ENCODE results near the gene CA11. TPM values are rescaled to one million over a fixed set of nuclear protein-coding genes. Genes with fewer than 3 reads are reported as not detected.
A peak's percentile ranks its signal among the peaks of the same experiment; 100 is the strongest.

CA11 gene
- total and polyA plus RNA-seq, 2 donors from 2014 or later, result 11.6 to 42.3 TPM

DNA sequence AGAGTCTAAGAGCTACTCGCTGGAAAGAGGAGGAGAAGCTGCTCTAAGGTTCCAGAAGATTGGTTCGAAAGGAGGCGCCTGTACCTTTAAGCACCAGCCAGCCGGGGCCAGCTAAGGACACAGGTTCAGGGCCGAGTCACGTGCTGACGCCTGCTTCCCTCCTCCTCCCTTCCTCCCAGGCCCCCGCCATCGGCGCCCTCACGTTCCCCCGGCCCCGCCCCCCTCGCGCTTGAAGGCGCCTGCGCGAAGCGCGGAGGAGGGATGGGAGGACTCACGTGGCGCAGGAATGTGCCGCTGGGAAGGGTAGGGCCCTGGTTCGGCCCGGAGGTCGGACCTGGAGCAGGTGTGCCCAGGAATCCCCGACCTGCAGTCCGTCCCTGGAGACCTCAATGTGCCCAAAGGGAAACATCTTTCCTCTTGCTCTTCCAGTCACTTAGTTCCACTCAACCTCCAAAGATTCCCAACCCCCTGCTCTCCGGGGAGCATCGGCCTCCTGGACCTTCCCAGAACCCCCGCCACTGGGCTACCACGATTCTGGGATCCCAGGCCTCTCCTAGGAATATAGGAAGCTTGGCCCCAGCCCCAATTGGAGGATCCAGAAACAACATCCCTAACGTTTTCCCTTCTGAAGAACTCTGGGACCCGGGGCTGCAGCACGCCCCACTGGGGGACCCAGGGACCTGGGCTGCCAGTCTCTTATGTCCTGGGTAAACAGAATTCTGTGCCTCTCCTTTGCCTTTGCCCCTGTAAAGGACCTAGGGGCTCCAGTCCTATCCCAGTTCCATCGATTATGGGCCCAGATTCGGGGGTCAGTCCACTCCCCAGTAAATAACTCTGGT is 11.3 kb downstream of the CA11 start:
- H3K4me3 ChIP-seq (ENCODE audit: low read length in 3 of 3), result peak overlapping the region; percentile 42 to 69 (median 63)
- TF ChIP-seq, protein P1, sequence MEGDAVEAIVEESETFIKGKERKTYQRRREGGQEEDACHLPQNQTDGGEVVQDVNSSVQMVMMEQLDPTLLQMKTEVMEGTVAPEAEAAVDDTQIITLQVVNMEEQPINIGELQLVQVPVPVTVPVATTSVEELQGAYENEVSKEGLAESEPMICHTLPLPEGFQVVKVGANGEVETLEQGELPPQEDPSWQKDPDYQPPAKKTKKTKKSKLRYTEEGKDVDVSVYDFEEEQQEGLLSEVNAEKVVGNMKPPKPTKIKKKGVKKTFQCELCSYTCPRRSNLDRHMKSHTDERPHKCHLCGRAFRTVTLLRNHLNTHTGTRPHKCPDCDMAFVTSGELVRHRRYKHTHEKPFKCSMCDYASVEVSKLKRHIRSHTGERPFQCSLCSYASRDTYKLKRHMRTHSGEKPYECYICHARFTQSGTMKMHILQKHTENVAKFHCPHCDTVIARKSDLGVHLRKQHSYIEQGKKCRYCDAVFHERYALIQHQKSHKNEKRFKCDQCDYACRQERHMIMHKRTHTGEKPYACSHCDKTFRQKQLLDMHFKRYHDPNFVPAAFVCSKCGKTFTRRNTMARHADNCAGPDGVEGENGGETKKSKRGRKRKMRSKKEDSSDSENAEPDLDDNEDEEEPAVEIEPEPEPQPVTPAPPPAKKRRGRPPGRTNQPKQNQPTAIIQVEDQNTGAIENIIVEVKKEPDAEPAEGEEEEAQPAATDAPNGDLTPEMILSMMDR (IDR thresholded peaks at IDR 0.05; ENCODE audit: borderline replicate concordance, extremely low read depth, insufficient read depth), result no peak
- H3K27me3 ChIP-seq (ENCODE audit: control insufficient read depth, insufficient read depth, low read length), result no peaks in the 10 kb centered on the region
- H3K4me1 ChIP-seq (ENCODE audit: control insufficient read depth in 2 of 3, insufficient read depth in 2 of 3, low read depth in 1 of 3, low read length in 3 of 3), result peaks cover 8 to 36% (median 34%) of the 10 kb centered on the region in 3 donors
- intact Hi-C loops (cut with DNase I), result no loop called here
- DNase-seq (peak; percentile 97 to 99 (median 98)), FAIRE-seq (no peak)
- H3K9ac ChIP-seq (ENCODE audit: low read length in 3 of 3), result peak overlapping the region in 2 of 3 donors; percentile 87 to 97
- peaks cover 0 to 6% (median 5%) of the 10 kb centered on the region in 3 donors for H3K36me3 ChIP-seq (ENCODE audit: control insufficient read depth in 2 of 3, insufficient read depth in 3 of 3, low read length in 3 of 3)
- H3K27ac ChIP-seq (ENCODE audit: low read depth in 2 of 2, low read length in 2 of 2), result peak overlapping the region; percentile 98 to 99
- H3K9me3 ChIP-seq (ENCODE audit: control insufficient read depth in 2 of 3, insufficient read depth in 1 of 3, low read length in 3 of 3), result no peaks in the 10 kb centered on the region

DNA sequence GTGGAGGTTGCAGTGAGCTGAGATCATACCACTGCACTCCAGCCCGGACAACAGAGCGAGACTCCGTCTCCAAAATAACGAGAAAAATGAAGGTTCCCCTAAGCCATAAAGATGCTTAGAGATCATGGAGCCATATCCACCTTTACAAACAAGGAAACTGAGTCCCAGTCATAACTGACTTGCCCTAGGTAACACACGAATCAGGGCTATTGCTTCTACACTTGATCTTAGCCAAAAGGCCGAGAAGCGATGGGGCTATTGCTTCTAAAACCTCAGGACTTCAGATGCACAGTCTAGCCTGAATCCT is 12.0 kb downstream of the CA11 start:
- Histone ChIP-seq H3K9ac (ENCODE audit: low read length in 3 of 3) (peak overlapping the region in 2 of 3 donors; percentile 87 to 97), H3K27ac (ENCODE audit: low read depth in 2 of 2, low read length in 2 of 2) (peak overlapping the region; percentile 78 to 98), H3K4me3 (ENCODE audit: low read length in 3 of 3) (peak overlapping the region; percentile 42 to 69 (median 63)), H3K9me3 (ENCODE audit: control insufficient read depth in 2 of 3, insufficient read depth in 1 of 3, low read length in 3 of 3) (no peaks in the 10 kb centered on the region), H3K4me1 (ENCODE audit: control insufficient read depth in 2 of 3, insufficient read depth in 2 of 3, low read depth in 1 of 3, low read length in 3 of 3) (peaks cover 8 to 36% (median 34%) of the 10 kb centered on the region in 3 donors), H3K27me3 (ENCODE audit: control insufficient read depth, insufficient read depth, low read length) (no peaks in the 10 kb centered on the region), H3K36me3 (ENCODE audit: control insufficient read depth in 2 of 3, insufficient read depth in 3 of 3, low read length in 3 of 3) (peaks cover 0 to 6% (median 5%) of the 10 kb centered on the region in 3 donors)
- DNase-seq (no peak), FAIRE-seq (no peak)
- TF ChIP-seq, protein P1 (IDR thresholded peaks at IDR 0.05; ENCODE audit: borderline replicate concordance, extremely low read depth, insufficient read depth), result no peak
- intact Hi-C loops (cut with DNase I), result no loop called here

DNA sequence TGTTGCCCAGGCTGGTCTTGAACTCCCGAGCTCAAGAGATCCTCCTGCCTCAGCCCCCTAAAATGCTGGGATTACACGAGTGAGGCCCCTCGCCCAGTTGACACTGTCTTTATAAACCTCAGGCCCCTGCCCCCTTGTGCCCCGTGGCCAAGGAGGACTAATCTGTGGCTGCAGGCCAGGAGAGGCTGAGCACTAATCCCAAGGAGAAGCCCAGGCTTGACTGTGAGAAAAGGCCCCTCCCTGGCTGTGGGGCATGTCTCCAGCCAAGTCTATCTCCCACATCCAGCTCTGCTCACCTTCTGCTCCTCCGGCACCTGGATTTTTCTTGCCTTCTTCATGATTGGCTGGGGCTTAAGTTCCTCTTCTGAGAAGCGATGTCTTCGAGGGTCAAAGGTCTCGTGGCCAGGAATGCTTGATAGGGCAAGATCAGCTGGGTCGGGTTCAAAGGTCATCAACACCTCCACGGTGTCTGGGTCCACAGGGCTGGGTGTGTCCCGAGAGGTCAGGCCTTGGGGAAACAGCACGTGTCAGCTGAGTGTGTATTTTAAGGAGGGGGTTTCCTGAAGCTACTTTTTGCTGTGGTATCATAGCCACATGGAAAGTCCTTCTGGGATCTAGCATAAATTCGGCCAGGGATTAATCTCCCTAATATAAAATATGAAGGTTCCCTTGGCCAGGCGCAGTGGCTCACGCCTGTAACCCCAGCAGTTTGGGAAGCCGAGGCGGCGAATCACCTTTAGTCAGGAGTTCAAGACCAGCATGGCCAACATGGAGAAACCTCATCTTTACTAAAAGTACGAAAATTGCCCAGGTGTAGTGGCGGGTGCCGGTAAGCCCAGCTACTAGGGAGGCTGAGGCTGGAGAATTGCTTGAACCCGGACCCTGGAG is 12.6 kb downstream of the CA11 start:
- Histone ChIP-seq H3K4me1 (ENCODE audit: control insufficient read depth in 2 of 3, insufficient read depth in 2 of 3, low read depth in 1 of 3, low read length in 3 of 3) (peaks cover 5 to 30% (median 30%) of the 10 kb centered on the region in 3 donors), H3K4me3 (ENCODE audit: low read length in 3 of 3) (peak overlapping the region in 1 of 3 donors; percentile 63), H3K27me3 (ENCODE audit: control insufficient read depth, insufficient read depth, low read length) (no peaks in the 10 kb centered on the region), H3K9me3 (ENCODE audit: control insufficient read depth in 2 of 3, insufficient read depth in 1 of 3, low read length in 3 of 3) (no peaks in the 10 kb centered on the region), H3K36me3 (ENCODE audit: control insufficient read depth in 2 of 3, insufficient read depth in 3 of 3, low read length in 3 of 3) (peaks cover 0 to 6% (median 5%) of the 10 kb centered on the region in 3 donors), H3K9ac (ENCODE audit: low read length in 3 of 3) (peak overlapping the region in 2 of 3 donors; percentile 87 to 97), H3K27ac (ENCODE audit: low read depth in 2 of 2, low read length in 2 of 2) (peak overlapping the region; percentile 78 to 98)
- FAIRE-seq (no peak), DNase-seq (peak in 2 of 5 donors; percentile 77 to 84)
- TF ChIP-seq, protein P1 (IDR thresholded peaks at IDR 0.05; ENCODE audit: borderline replicate concordance, extremely low read depth, insufficient read depth), result no peak
- intact Hi-C loops (cut with DNase I), result no loop called here
